Measurements from ENCODE around the gene KLHL7.

- TF ChIP-seq CTCF (IDR thresholded peaks at IDR 0.05) (no peak), POLR2A (IDR thresholded peaks at IDR 0.05) (no peak), POLR2AphosphoS5 (IDR thresholded peaks at IDR 0.05) (no peak)
These were observed 30.2 kb downstream of the KLHL7 start for GRCh38 chr7:23135755-23136154.
